SK-N-SH (cell line): ENCODE data around the gene TMIGD2. TPM values are rescaled to one million over a fixed set of nuclear protein-coding genes. Genes with fewer than 3 reads are reported as not detected.
A peak's percentile ranks its signal among the peaks of the same experiment; 100 is the strongest.

Source experiments
- CTCF ChIA-PET: fragments of 300-600, 350-600 bp; formaldehyde crosslinking; extraction: SDS; loops from one replicate; lab custom pipeline; 2021; lab: Yijun Ruan, JAX
- POLR2A ChIA-PET: fragments of 350-600 bp; sonication (Branson Sonifier 250); formaldehyde crosslinking; extraction: SDS; loops from one replicate; lab custom pipeline; 2020; ENCODE audit warnings: antibody characterized with exemption, inconsistent platforms; lab: Yijun Ruan, JAX
- DNase-seq: peaks from one replicate; pipeline ENCODE4 v3.0.0; 2012
- H2AFZ ChIP-seq: fragments of 200-600 bp; sonication (generic); 2 replicates; pipeline ENCODE4 v1.8.1; 2016; ENCODE audit warnings: antibody characterized with exemption, mild to moderate bottlenecking, low read depth
- H3F3A ChIP-seq: fragments of 200-600 bp; sonication (generic); replicated peaks from 2 replicates; pipeline ENCODE3; 2016; ENCODE audit warnings: antibody characterized with exemption, mild to moderate bottlenecking; ENCODE audit not compliant: insufficient read depth
- H3K27ac ChIP-seq, 2 experiments: fragments of 200-500 bp in 1 of 2; fragments of 200-600 bp in 1 of 2; sonication (Bioruptor generic) in 1 of 2; sonication (generic), shearing (Covaris generic) in 1 of 2; 2 replicates each; pipeline versions ENCODE4 v1.5.1 to v1.6.1; 2014 to 2016; ENCODE audit warnings: low read depth in 2 of 2, inconsistent platforms in 1 of 2, low read length in 1 of 2, mild to moderate bottlenecking in 1 of 2, mixed read lengths in 1 of 2
- H3K27me3 ChIP-seq: fragments of 200-600 bp; sonication (generic), shearing (Covaris generic); 2 replicates; pipeline ENCODE4 v1.6.1; 2016; ENCODE audit warnings: mixed run types; ENCODE audit not compliant: insufficient read depth
- H3K36me3 ChIP-seq, 2 experiments: fragments of 200-500 bp in 1 of 2; fragments of 200-600 bp in 1 of 2; sonication (Bioruptor generic) in 1 of 2; sonication (generic) in 1 of 2; replicated peaks in 1 of 2; 2 replicates each; pipeline versions ENCODE3 to v1.5.1; 2014 to 2016; ENCODE audit warnings: low read length in 1 of 2, mild to moderate bottlenecking in 1 of 2; ENCODE audit not compliant: insufficient read depth in 2 of 2, control insufficient read depth in 1 of 2
- H3K4me1 ChIP-seq, 2 experiments: fragments of 200-500 bp in 1 of 2; fragments of 200-600 bp in 1 of 2; sonication (Bioruptor generic) in 1 of 2; sonication (generic), shearing (Covaris generic) in 1 of 2; 2 replicates each; pipeline versions ENCODE4 v1.5.1 to v1.6.1; 2014 to 2016; ENCODE audit warnings: low read depth in 1 of 2, low read length in 1 of 2, mixed run types in 1 of 2; ENCODE audit not compliant: insufficient read depth in 2 of 2, control insufficient read depth in 1 of 2
- H3K4me2 ChIP-seq: fragments of 200-600 bp; sonication (generic), shearing (Covaris generic); 2 replicates; pipeline ENCODE4 v1.6.1; 2017; ENCODE audit warnings: mixed run types
- H3K4me3 ChIP-seq, 2 experiments: fragments of 200-500 bp in 1 of 2; fragments of 200-600 bp in 1 of 2; sonication (Bioruptor generic) in 1 of 2; sonication (generic), shearing (Covaris generic) in 1 of 2; 2 replicates each; pipeline versions ENCODE4 v1.5.1 to v1.8.1; 2014 to 2016; ENCODE audit warnings: low read depth in 2 of 2, inconsistent platforms in 1 of 2, low read length in 1 of 2, mild to moderate bottlenecking in 1 of 2, mixed read lengths in 1 of 2, moderate library complexity in 1 of 2
- H3K79me2 ChIP-seq: fragments of 200-600 bp; sonication (generic); 2 replicates; pipeline ENCODE4 v1.8.1; 2017; ENCODE audit warnings: mild to moderate bottlenecking; ENCODE audit not compliant: insufficient read depth
- H3K9ac ChIP-seq: fragments of 200-600 bp; sonication (generic); 2 replicates; pipeline ENCODE4 v1.6.1; 2017; ENCODE audit warnings: mixed run types
- H3K9me2 ChIP-seq: fragments of 200-600 bp; sonication (generic); 2 replicates; pipeline ENCODE4 v1.6.1; 2017; ENCODE audit warnings: mixed run types
- H3K9me3 ChIP-seq: fragments of 200-600 bp; sonication (generic); 2 replicates; pipeline ENCODE4 v1.6.1; 2017; ENCODE audit warnings: mixed run types, mild to moderate bottlenecking, moderate library complexity
- H4K20me1 ChIP-seq: fragments of 200-600 bp; sonication (generic); 2 replicates; pipeline ENCODE4 v1.6.1; 2017; ENCODE audit warnings: mild to moderate bottlenecking, mixed run types; ENCODE audit not compliant: insufficient read depth
- ELF1 ChIP-seq: IDR thresholded peaks from 2 replicates; pipeline ENCODE4 v1.4.0; 2012
- EP300 ChIP-seq, 2 experiments: IDR thresholded peaks; 2 replicates each; pipeline versions ENCODE4 v1.4.0 to v1.6.1; 2012; ENCODE audit warnings: borderline replicate concordance in 1 of 2, low read depth in 1 of 2, low read length in 1 of 2
- GATA2 ChIP-seq: sonication (generic); formaldehyde crosslinking; IDR thresholded peaks from 2 replicates; pipeline ENCODE4 v1.5.0; 2020; ENCODE audit warnings: mild to moderate bottlenecking, missing genetic modification reagents
- MXI1 ChIP-seq: IDR thresholded peaks from 2 replicates; pipeline ENCODE4 v1.6.1; 2012; ENCODE audit warnings: mild to moderate bottlenecking, low read depth, low read length, improper control_type of control experiment
- POLR2AphosphoS5 ChIP-seq: IDR thresholded peaks from 2 replicates; pipeline ENCODE4 v1.6.1; 2012; ENCODE audit warnings: low read depth, low read length
- RAD21 ChIP-seq: IDR thresholded peaks from 2 replicates; pipeline ENCODE4 v1.6.1; 2012; ENCODE audit warnings: mild to moderate bottlenecking, low read length
- RFX5 ChIP-seq: IDR thresholded peaks from 2 replicates; pipeline ENCODE4 v1.6.1; 2012; ENCODE audit warnings: mild to moderate bottlenecking, improper control_type of control experiment, low read length
- SMC3 ChIP-seq: IDR thresholded peaks from 2 replicates; pipeline ENCODE4 v1.6.1; 2012; ENCODE audit warnings: low read depth, low read length, improper control_type of control experiment
- WGBS: methylation state at CpG from one replicate; pipeline ENCODE4 v1.1.6; 2017; ENCODE audit warnings: low lambda C conversion rate; 5-methylcytosine and 5-hydroxymethylcytosine counted together
- polyA plus RNA-seq, 3 experiments: library from polyadenylated mRNA; depleted of rRNA; stranded (reverse); fragments of >200 nt; gene quantifications; 2 replicates each; pipeline ENCODE4 v1.2.3, GENCODE V29; 2012

TMIGD2 gene
- polyA plus RNA-seq, 1 of the 3 experiments (the other 2 are of a cell fraction) = not detected

DNA sequence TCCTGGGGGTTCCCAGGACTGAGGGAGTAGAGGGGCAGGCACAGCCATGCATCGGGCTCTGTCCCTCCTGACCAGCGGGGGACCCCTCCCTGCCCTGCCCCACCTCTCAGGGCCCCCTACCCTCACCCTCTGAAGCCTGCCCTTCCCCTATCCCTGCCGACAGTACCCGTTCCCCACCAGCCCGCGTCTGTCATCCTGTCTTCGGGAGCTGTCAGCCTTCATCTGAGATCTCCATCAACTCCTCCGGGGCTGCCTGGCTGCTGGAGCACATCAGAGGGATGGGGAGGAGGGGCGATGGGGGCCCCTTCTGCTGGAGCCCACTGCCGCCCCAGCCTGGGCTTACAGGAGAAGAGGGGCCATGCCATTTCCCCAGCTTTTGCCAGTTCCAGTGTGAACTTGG is 29.3 kb downstream of the TMIGD2 start:
- 52% methylated on average over 9 of the region's 10 CpGs for WGBS
- CTCF ChIA-PET = interaction anchor here (0.5 to 5.6 kb wide), 4 partner anchors 20 to 252 kb away, joined by 3 to 36 read pairs (median 4); no protein-coding TSS in a partner anchor
- POLR2A ChIA-PET = interaction anchor here (1.2 kb wide), 1 partner anchor 70 kb away, joined by 4 read pairs; no protein-coding TSS in a partner anchor

DNA sequence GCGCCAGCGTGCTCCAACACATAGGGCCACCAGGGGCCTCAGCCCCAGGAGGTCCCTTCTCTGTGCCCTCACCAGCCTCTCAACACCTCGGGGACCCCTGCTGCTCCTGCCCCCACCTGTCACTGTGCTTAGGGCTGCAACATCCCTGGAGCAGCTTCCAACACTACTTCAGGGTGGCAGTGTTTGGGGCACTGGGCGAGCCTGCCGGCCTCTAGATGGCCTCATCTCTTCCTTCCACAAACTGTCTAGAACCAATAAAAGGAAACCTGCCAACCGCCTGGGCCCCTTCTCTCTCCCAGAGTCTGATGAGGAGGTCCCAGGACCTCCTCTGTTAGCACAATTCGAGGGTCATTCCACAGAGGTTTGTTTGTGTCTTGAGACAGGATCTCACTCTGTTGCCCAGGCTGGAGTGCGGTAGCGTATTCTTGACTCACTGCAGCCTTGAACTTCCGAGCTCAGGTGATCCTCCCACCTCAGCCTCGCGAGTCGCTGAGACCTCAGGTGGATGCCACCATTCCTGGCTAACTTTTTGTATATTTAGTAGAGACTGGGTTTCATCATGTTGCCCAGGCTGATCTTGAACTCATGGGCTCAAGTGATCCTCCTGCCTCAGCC is 33.3 kb downstream of the TMIGD2 start:
- Histone ChIP-seq H2AFZ (no peak overlapping the region), H3K27me3 (no peaks in the 10 kb centered on the region), H3K79me2 (no peaks in the 10 kb centered on the region), H3K36me3 (peaks cover 0 to 4% of the 10 kb centered on the region in 2 experiments), H4K20me1 (0 out of 2 replicates have a peak, but pooled peaks cover 4% of the 10 kb centered on the region), H3K4me1 (peaks cover 0 to 7% of the 10 kb centered on the region in 2 experiments; a peak in 1 of 4 replicates), H3K4me3 (no peak overlapping the region), H3K27ac (no peak overlapping the region), H3K4me2 (no peak overlapping the region), H3K9me3 (no peaks in the 10 kb centered on the region), H3K9me2 (no peaks in the 10 kb centered on the region), H3F3A (peaks cover 4% of the 10 kb centered on the region), H3K9ac (no peak overlapping the region)
- CTCF ChIA-PET = interaction anchor here (0.6 to 4.5 kb wide), 15 partner anchors 10 to 132 kb away, joined by 3 to 130 read pairs (median 11); partner anchors contain the start of genes FSD1, MPND, SH3GL1 and SHD
- no peak for DNase-seq
- WGBS = 93% methylated on average over 10 of the region's 13 CpGs
- POLR2A ChIA-PET = interaction anchor here (1.7 to 3.0 kb wide), 2 partner anchors 9 to 74 kb away, joined by 7 to 20 read pairs; partner anchors contain the start of gene MPND
- TF ChIP-seq SMC3 (no peak; the same call in 1 of the 2 replicates), RAD21 (peak; percentile 30)
- TF ChIP-seq, all 33 proteins: peak for 1

More for the DNA sequence above, 29.3 kb downstream of the TMIGD2 start:
- Histone ChIP-seq H3K9me3 (no peaks in the 10 kb centered on the region), H3K4me2 (no peak overlapping the region), H3K79me2 (no peaks in the 10 kb centered on the region), H2AFZ (no peak overlapping the region), H4K20me1 (no peaks in the 10 kb centered on the region), H3K36me3 (peaks cover 0 to 4% of the 10 kb centered on the region in 2 experiments), H3K4me3 (no peak overlapping the region), H3K9me2 (no peaks in the 10 kb centered on the region), H3F3A (no peaks in the 10 kb centered on the region), H3K27me3 (no peaks in the 10 kb centered on the region), H3K4me1 (peaks cover 0 to 15% of the 10 kb centered on the region in 2 experiments; a peak in 1 of 4 replicates), H3K27ac (no peak overlapping the region), H3K9ac (no peak overlapping the region)
- peak; percentile 58 for DNase-seq
- TF ChIP-seq GATA2 = peak; percentile 39; the same call in 1 of the 2 replicates
- no peak for TF ChIP-seq ELF1

DNA sequence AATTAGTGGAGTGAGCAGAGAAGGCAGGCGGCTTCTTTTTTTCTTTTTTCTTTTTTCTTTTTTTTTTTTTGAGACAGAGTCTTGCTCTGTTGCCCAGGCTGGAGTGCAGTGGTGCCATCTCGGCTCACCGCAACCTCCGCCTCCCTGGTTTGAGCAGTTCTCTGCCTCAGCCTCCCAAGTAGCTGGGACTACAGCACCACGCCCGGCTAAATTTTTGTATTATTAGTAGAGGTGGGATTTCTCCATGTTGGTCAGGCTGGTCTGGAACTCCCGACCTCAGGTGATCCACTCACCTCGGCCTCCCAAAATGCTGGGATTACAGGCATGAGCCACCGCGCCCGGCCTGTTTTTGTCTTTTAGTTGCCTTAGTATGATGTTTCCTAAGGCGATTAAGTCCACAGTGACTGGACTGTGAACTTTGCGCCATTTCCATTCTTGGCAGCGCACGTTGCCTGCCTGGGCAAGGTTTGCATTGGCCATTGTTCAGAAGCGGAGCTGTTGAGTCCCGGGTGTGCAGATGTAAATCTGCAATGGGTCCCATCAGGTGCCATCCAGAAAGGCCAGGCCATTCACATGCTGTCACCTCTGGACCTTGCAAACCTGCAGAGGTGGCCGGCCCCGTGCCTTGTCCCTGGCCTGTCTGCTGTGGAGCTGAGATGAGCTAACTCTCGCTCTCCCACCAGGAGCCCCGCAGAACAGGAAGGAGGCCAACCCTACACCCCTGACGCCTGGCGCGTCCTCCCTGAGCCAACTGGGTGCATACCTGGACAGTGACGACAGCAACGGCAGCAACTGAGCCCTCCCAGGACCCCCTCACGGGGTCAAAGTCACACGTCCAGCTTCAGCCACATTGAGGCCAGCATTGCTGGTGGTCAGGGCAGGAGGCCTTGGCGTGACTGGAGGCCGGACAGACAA is 34.0 kb downstream of the TMIGD2 start:
- no peak for DNase-seq
- Histone ChIP-seq H3F3A (peaks cover 4% of the 10 kb centered on the region), H2AFZ (no peak overlapping the region), H3K36me3 (peaks cover 0 to 4% of the 10 kb centered on the region in 2 experiments), H4K20me1 (0 out of 2 replicates have a peak, but pooled peaks cover 4% of the 10 kb centered on the region), H3K4me2 (no peak overlapping the region), H3K4me1 (peaks cover 0 to 7% of the 10 kb centered on the region in 2 experiments; a peak in 1 of 4 replicates), H3K27ac (no peak overlapping the region), H3K9me3 (no peaks in the 10 kb centered on the region)
- 76% methylated on average over 18 of the region's 30 CpGs for WGBS
- TF ChIP-seq POLR2AphosphoS5 (no peak), GATA2 (no peak), EP300 (IDR thresholded peaks at IDR 0.05; ENCODE audit: borderline replicate concordance in 1 of 2, low read depth in 1 of 2, low read length in 1 of 2) (no peak), MXI1 (no peak), RAD21 (no peak), RFX5 (no peak)
- TF ChIP-seq, all 33 proteins: peak for 0
- ChIA-PET CTCF (interaction anchor here (0.6 to 4.5 kb wide), 30 partner anchors 10 to 255 kb away, joined by 3 to 130 read pairs (median 6); partner anchors contain the start of genes FSD1, MPND, SH3GL1 and SHD), POLR2A (interaction anchor here (0.5 to 3.0 kb wide), 3 partner anchors 9 to 505 kb away, joined by 4 to 20 read pairs (median 7); partner anchors contain the start of gene MPND)
- peak overlapping the region in 1 of 2 experiments; percentile 12; a peak in 1 of 4 replicates for H3K4me3 ChIP-seq
- no peak overlapping the region for H3K9ac ChIP-seq
- H3K79me2 ChIP-seq = no peaks in the 10 kb centered on the region
- no peaks in the 10 kb centered on the region for H3K9me2 ChIP-seq
- H3K27me3 ChIP-seq = no peaks in the 10 kb centered on the region
